Activated CD4-positive, alpha-beta memory T cell treated with anti-CD3 and anti-CD28 coated beads, Interleukin-2, amount 10 ng/mL, durations not matched to agents 7 days and 5 days (primary cell): ENCODE data around the gene ZNF598. TPM values are rescaled to one million over a fixed set of nuclear protein-coding genes. Genes with fewer than 3 reads are reported as not detected.

Source experiments
- CTCF ChIA-PET: fragments of 350-600 bp; sonication (Branson Sonifier 250); formaldehyde crosslinking; loops from one replicate; lab custom pipeline; 2021; ENCODE audit warnings: antibody characterized with exemption, inconsistent platforms; lab: Charles Lee
- POLR2A ChIA-PET: fragments of 350-600 bp; sonication (Branson Sonifier 250); formaldehyde crosslinking; loops from one replicate; lab custom pipeline; 2021; ENCODE audit warnings: antibody characterized with exemption; lab: Charles Lee
- DNase-seq: peaks from one replicate; pipeline ENCODE4 v3.0.0-alpha.2; 2020
- H3K27ac Mint-ChIP-seq: one replicate; pipeline ENCODE4 v1.8.0; 2021; ENCODE audit warnings: mild to moderate bottlenecking, mixed read lengths
- H3K27me3 Mint-ChIP-seq: one replicate; pipeline ENCODE4 v1.8.0; 2021; ENCODE audit warnings: mixed read lengths
- H3K36me3 Mint-ChIP-seq: one replicate; pipeline ENCODE4 v1.8.0; 2021; ENCODE audit warnings: low read depth, mixed read lengths
- H3K4me1 Mint-ChIP-seq: one replicate; pipeline ENCODE4 v1.8.0; 2021; ENCODE audit warnings: mixed read lengths
- H3K4me3 Mint-ChIP-seq: one replicate; pipeline ENCODE4 v1.8.0; 2021; ENCODE audit warnings: mild to moderate bottlenecking, mixed read lengths
- H3K9me3 Mint-ChIP-seq: one replicate; pipeline ENCODE4 v1.8.0; 2021; ENCODE audit warnings: mixed read lengths
- total RNA-seq, 2 experiments: library from RNA; stranded (reverse); gene quantifications; one replicate each; pipeline ENCODE4 v1.2.3, GENCODE V29; 2021

The ZNF598 gene
- total RNA-seq, 2 experiments from 2014 or later: 52.1 to 53.6 TPM

DNA sequence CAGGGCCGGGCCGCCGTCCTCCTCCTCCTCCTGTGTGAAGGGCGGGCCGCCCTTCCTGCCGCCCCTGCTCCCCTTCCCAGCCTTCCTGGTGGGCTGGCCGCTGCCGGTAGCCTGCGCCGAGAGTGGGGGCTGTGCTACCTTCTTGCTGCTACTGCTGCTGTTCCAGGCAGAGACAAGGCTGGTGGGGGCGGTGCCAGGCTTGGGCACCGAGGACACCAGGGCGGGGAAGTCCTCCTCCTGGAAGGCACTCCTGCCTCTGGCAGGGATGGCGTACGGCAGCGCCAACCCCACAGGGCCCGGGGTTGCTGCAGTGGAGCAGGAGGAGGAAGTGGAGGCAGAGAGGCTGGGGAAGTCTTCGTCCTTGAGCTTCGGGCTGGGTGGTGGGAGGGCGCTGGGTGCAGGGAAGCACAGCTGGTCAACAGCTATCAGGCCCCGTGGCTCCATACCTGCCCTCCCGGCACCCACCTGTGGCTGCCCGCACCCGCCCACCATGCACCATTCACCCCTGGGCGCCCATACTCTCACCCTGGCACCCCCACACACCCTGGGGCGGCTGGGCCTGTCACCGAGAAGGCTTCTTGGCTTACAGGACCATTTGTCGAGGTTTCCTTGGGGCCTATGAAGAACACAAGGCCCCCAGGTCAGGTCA is 9.6 kb downstream of the ZNF598 start:
- ChIA-PET POLR2A (interaction anchor here (1.1 to 1.4 kb wide), 2 partner anchors 9 to 10 kb away, joined by 4 read pairs; no protein-coding TSS in a partner anchor), CTCF (no interaction called here)
- Mint-ChIP-seq H3K4me3 (no peak overlapping the region), H3K36me3 (peaks cover 34% of the 10 kb centered on the region), H3K9me3 (no peaks in the 10 kb centered on the region), H3K4me1 (peaks cover 12% of the 10 kb centered on the region), H3K27ac (no peak overlapping the region), H3K27me3 (no peaks in the 10 kb centered on the region)
- no peak for DNase-seq

DNA sequence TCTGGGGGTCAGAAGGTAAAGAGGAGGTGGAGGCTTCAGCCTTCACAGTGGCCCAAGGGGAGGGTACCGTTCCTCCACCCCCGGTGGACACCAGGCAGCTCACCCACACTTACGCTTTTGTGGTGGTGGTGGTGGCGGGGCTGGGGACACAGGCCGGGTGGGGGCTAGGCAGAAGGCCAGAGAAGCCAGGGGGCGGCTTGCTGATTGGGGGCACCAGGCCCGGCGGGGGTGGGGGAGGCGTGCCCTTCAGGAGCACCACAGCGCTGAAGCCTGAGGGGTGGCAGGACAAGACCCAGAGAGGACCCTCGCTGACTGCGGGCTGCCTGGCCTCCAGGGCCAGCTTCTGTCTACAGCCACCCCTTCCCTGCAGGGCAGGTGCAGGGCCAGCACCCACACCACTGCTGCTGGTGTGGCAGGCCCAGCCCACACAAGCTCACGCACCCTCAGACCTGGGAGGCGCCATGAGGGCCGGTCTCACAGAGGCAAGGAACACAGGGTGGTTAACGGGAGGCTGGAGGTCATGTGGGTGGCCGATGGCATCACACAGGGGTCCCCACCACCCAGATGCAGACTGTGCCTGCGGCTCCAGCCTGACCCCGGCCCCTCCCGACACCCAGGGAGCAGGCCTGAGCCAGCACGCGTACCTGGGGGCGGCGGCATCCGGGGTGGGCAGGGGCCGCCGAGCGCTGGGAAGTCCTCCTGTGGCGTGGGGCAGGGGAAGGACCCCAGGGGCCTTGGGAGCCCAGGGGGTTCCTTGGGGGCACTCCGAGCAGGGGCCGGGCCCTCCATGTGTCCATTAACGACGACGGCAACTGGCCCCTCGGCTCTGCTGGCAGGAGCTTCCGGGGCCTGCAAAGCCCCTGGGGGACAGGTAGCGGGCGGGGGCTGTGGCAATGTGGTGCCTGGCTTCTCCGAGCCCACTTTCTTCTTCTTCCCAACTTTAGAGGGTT is 10.5 kb downstream of the ZNF598 start:
- H3K27ac Mint-ChIP-seq: no peak overlapping the region
- H3K9me3 Mint-ChIP-seq: no peaks in the 10 kb centered on the region
- ChIA-PET POLR2A (interaction anchor here (1.0 to 1.4 kb wide), 4 partner anchors 9 to 155 kb away, joined by 3 to 4 read pairs (median 4); no protein-coding TSS in a partner anchor), CTCF (no interaction called here)
- peaks cover 34% of the 10 kb centered on the region for H3K36me3 Mint-ChIP-seq
- no peak for DNase-seq
- H3K4me3 Mint-ChIP-seq: no peak overlapping the region
- H3K27me3 Mint-ChIP-seq: no peaks in the 10 kb centered on the region
- H3K4me1 Mint-ChIP-seq: peaks cover 6% of the 10 kb centered on the region

- peaks cover 8% of the 10 kb centered on the region for H3K4me1 Mint-ChIP-seq
- no peak for DNase-seq
- H3K27me3 Mint-ChIP-seq: no peaks in the 10 kb centered on the region
- H3K4me3 Mint-ChIP-seq: no peak overlapping the region
- no peak overlapping the region for H3K27ac Mint-ChIP-seq
- peaks cover 34% of the 10 kb centered on the region for H3K36me3 Mint-ChIP-seq
- CTCF ChIA-PET: interaction anchor here (1.1 kb wide), 1 partner anchor 24 kb away, joined by 4 read pairs; no protein-coding TSS in a partner anchor
- POLR2A ChIA-PET: interaction anchor here (1.0 to 1.1 kb wide), 2 partner anchors 10 to 156 kb away, joined by 3 read pairs; no protein-coding TSS in a partner anchor
- H3K9me3 Mint-ChIP-seq: no peaks in the 10 kb centered on the region
Observed at GRCh38 chr16:1998360-1998835, 11.2 kb downstream of the ZNF598 start.

- Mint-ChIP-seq H3K27me3 (no peaks in the 10 kb centered on the region), H3K27ac (no peak overlapping the region), H3K36me3 (peaks cover 34% of the 10 kb centered on the region), H3K9me3 (no peaks in the 10 kb centered on the region), H3K4me1 (peaks cover 11% of the 10 kb centered on the region), H3K4me3 (no peak overlapping the region)
- ChIA-PET CTCF (interaction anchor here (1.1 kb wide), 1 partner anchor 25 kb away, joined by 4 read pairs; no protein-coding TSS in a partner anchor), POLR2A (interaction anchor here (1.0 to 1.1 kb wide), 2 partner anchors 10 to 157 kb away, joined by 3 read pairs; no protein-coding TSS in a partner anchor)
- no peak for DNase-seq
Observed at GRCh38 chr16:1997494-1998359, 11.9 kb downstream of the ZNF598 start.

GRCh38 chr16:1993731-1994131 is 15.9 kb downstream of the ZNF598 start:
- ChIA-PET POLR2A (interaction anchor here (4.6 to 5.6 kb wide), 4 partner anchors 11 to 161 kb away, joined by 16 to 56 read pairs (median 24); partner anchors contain the start of genes RPS2, TBL3 and TRAF7), CTCF (interaction anchor here (3.8 kb wide), 1 partner anchor 11 kb away, joined by 36 read pairs; no protein-coding TSS in a partner anchor)
- peaks cover 34% of the 10 kb centered on the region for H3K4me1 Mint-ChIP-seq
- no peak overlapping the region for H3K4me3 Mint-ChIP-seq
- no peak overlapping the region for H3K27ac Mint-ChIP-seq
- DNase-seq: no peak
- H3K36me3 Mint-ChIP-seq: peaks cover 19% of the 10 kb centered on the region
- H3K27me3 Mint-ChIP-seq: peaks cover 8% of the 10 kb centered on the region
- no peaks in the 10 kb centered on the region for H3K9me3 Mint-ChIP-seq

GRCh38 chr16:1992704-1993317 is 16.8 kb downstream of the ZNF598 start:
- no peaks in the 10 kb centered on the region for H3K9me3 Mint-ChIP-seq
- H3K36me3 Mint-ChIP-seq: peaks cover 16% of the 10 kb centered on the region
- H3K4me3 Mint-ChIP-seq: no peak overlapping the region
- CTCF ChIA-PET: interaction anchor here (1.5 to 3.8 kb wide), 2 partner anchors 12 to 163 kb away, joined by 3 to 36 read pairs; partner anchors contain the start of gene TRAF7
- POLR2A ChIA-PET: interaction anchor here (1.0 to 5.6 kb wide), 8 partner anchors 9 to 162 kb away, joined by 3 to 56 read pairs (median 16); partner anchors contain the start of genes GFER, NOXO1, RPS2 and TBL3
- H3K27me3 Mint-ChIP-seq: peaks cover 14% of the 10 kb centered on the region
- peaks cover 37% of the 10 kb centered on the region for H3K4me1 Mint-ChIP-seq
- no peak for DNase-seq
- H3K27ac Mint-ChIP-seq: no peak overlapping the region

- peak overlapping the region; percentile 73 for H3K4me3 Mint-ChIP-seq
- ChIA-PET POLR2A (interaction anchor here (1.0 to 5.6 kb wide), 9 partner anchors 8 to 222 kb away, joined by 3 to 56 read pairs (median 15); partner anchors contain the start of genes GFER, NOXO1, PGP and RPS2), CTCF (interaction anchor here (1.5 to 3.8 kb wide), 2 partner anchors 12 to 163 kb away, joined by 3 to 36 read pairs; partner anchors contain the start of gene TRAF7)
- peak; percentile 98 for DNase-seq
- H3K36me3 Mint-ChIP-seq: peaks cover 12% of the 10 kb centered on the region
- H3K27ac Mint-ChIP-seq: peak overlapping the region; percentile 35
- H3K27me3 Mint-ChIP-seq: peaks cover 14% of the 10 kb centered on the region
- H3K9me3 Mint-ChIP-seq: no peaks in the 10 kb centered on the region
- peaks cover 37% of the 10 kb centered on the region for H3K4me1 Mint-ChIP-seq
Observed at GRCh38 chr16:1991948-1992703, 17.5 kb downstream of the ZNF598 start.

DNA sequence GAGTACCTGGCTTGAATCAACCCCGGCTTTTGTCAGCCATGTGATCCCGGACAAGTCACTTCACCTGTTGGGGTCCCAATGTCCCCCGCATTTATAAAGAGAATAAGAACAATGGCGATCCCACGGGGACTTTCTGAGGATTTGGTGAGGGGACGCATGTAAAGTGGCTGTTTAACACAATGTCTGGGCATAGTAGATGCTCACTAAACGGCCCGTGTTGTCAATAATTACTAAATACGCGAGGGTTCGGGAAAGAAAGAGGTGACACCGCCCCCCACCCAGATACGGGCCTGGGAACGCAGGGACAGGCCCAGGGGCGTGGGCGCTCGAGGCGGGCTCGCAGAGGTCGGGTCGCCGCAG is 18.1 kb downstream of the ZNF598 start:
- CTCF ChIA-PET: interaction anchor here (1.5 to 3.8 kb wide), 2 partner anchors 13 to 164 kb away, joined by 3 to 36 read pairs; partner anchors contain the start of gene TRAF7
- Mint-ChIP-seq H3K4me3 (peak overlapping the region; percentile 73), H3K9me3 (no peaks in the 10 kb centered on the region), H3K4me1 (peaks cover 37% of the 10 kb centered on the region), H3K27me3 (peaks cover 14% of the 10 kb centered on the region), H3K27ac (peak overlapping the region; percentile 71), H3K36me3 (peaks cover 14% of the 10 kb centered on the region)
- POLR2A ChIA-PET: interaction anchor here (1.0 to 5.6 kb wide), 9 partner anchors 8 to 223 kb away, joined by 3 to 56 read pairs (median 15); partner anchors contain the start of genes GFER, NOXO1, PGP and RPS2
- no peak for DNase-seq

GRCh38 chr16:1991135-1991551 is 18.5 kb downstream of the ZNF598 start:
- Mint-ChIP-seq H3K27me3 (peaks cover 14% of the 10 kb centered on the region), H3K36me3 (peaks cover 18% of the 10 kb centered on the region), H3K4me1 (peaks cover 37% of the 10 kb centered on the region), H3K27ac (peak overlapping the region; percentile 71), H3K4me3 (peak overlapping the region; percentile 73), H3K9me3 (no peaks in the 10 kb centered on the region)
- POLR2A ChIA-PET: interaction anchor here (1.0 to 5.6 kb wide), 8 partner anchors 9 to 223 kb away, joined by 3 to 56 read pairs (median 16); partner anchors contain the start of genes PGP, RPS2, TBL3 and TRAF7
- CTCF ChIA-PET: interaction anchor here (1.5 to 3.8 kb wide), 2 partner anchors 13 to 164 kb away, joined by 3 to 36 read pairs; partner anchors contain the start of gene TRAF7
- peak; percentile 67 for DNase-seq

GRCh38 chr16:1990351-1991134 is 19.1 kb downstream of the ZNF598 start:
- Mint-ChIP-seq H3K4me1 (peaks cover 37% of the 10 kb centered on the region), H3K36me3 (peaks cover 16% of the 10 kb centered on the region), H3K27me3 (peaks cover 14% of the 10 kb centered on the region), H3K27ac (peak overlapping the region; percentile 71), H3K4me3 (peak overlapping the region; percentile 73), H3K9me3 (no peaks in the 10 kb centered on the region)
- CTCF ChIA-PET: interaction anchor here (0.6 to 3.8 kb wide), 2 partner anchors 14 to 24 kb away, joined by 4 to 36 read pairs; no protein-coding TSS in a partner anchor
- peak; percentile 61 for DNase-seq
- POLR2A ChIA-PET: interaction anchor here (1.0 to 5.6 kb wide), 8 partner anchors 9 to 224 kb away, joined by 3 to 56 read pairs (median 16); partner anchors contain the start of genes PGP, RPS2, TBL3 and TRAF7
